Fibroblast of skin of right biceps (primary cell): ENCODE measurements around the gene SLC44A2.
A peak's percentile ranks its signal among the peaks of the same experiment; 100 is the strongest.
"Not testable (repeated sequence)": the region's sequence is repeated elsewhere in the genome, so short reads cannot be mapped to it uniquely, and the experiment has no call there.

ENCODE experiments used
- DNase-seq: peaks from one replicate; pipeline ENCODE4 v3.0.0-alpha.2; 2013

SLC44A2 gene

GRCh38 chr19:10653732-10654609 is 28.6 kb downstream of the SLC44A2 start, which contains the start of gene ILF3:
ILF3 (plus strand) TSS chr19:10654346; CDS start chr19:10670606, 16,260 bp downstream.
- DNase-seq = peak; percentile 100

- DNase-seq = peak; percentile 54
Observed at GRCh38 chr19:10654610-10655456, 29.5 kb downstream of the SLC44A2 start.

GRCh38 chr19:10655457-10656312 is 30.3 kb downstream of the SLC44A2 start:
- DNase-seq = peak; percentile 29

- no peak for DNase-seq
Observed at GRCh38 chr19:10660346-10660745, 35.0 kb downstream of the SLC44A2 start.

- DNase-seq = no peak
Observed at GRCh38 chr19:10661946-10662345, 36.6 kb downstream of the SLC44A2 start.

GRCh38 chr19:10662384-10663251 is 37.3 kb downstream of the SLC44A2 start:
- no peak for DNase-seq

GRCh38 chr19:10663252-10663563 is 37.9 kb downstream of the SLC44A2 start:
- DNase-seq = not testable (repeated sequence)

- no peak for DNase-seq
Observed at GRCh38 chr19:10667867-10668266, 42.5 kb downstream of the SLC44A2 start.

GRCh38 chr19:10669246-10669645 is 43.9 kb downstream of the SLC44A2 start:
- DNase-seq = no peak

- DNase-seq = peak; percentile 55
Observed at GRCh38 chr19:10670182-10670581, 44.8 kb downstream of the SLC44A2 start.

GRCh38 chr19:10670876-10671804 is 45.8 kb downstream of the SLC44A2 start:
- DNase-seq = no peak

- not testable (repeated sequence) for DNase-seq
Observed at GRCh38 chr19:10671922-10672321, 46.6 kb downstream of the SLC44A2 start.

GRCh38 chr19:10675214-10675613 is 49.9 kb downstream of the SLC44A2 start:
- DNase-seq = not testable (repeated sequence)

- no peak for DNase-seq
Observed at GRCh38 chr19:10677751-10678150, 52.4 kb downstream of the SLC44A2 start.

GRCh38 chr19:10678813-10679212 is 53.5 kb downstream of the SLC44A2 start:
- DNase-seq = no peak

GRCh38 chr19:10679743-10680142 is 54.4 kb downstream of the SLC44A2 start:
- DNase-seq = no peak

GRCh38 chr19:10680545-10681135 is 55.3 kb downstream of the SLC44A2 start:
- no peak for DNase-seq

- no peak for DNase-seq
Observed at GRCh38 chr19:10681658-10682057, 56.3 kb downstream of the SLC44A2 start.

GRCh38 chr19:10682397-10683063 is 57.2 kb downstream of the SLC44A2 start:
- DNase-seq = no peak

- DNase-seq = no peak
Observed at GRCh38 chr19:10683064-10683426, 57.7 kb downstream of the SLC44A2 start.
